ENCODE data around the gene SAMD5. TPM values are rescaled to one million over a fixed set of nuclear protein-coding genes. Genes with fewer than 3 reads are reported as not detected.

The SAMD5 gene
- total and polyA plus RNA-seq, 2 donors (not counting 1 experiment from before 2014, with no cell fraction given) = 4.0 to 5.9 TPM

- no peak overlapping the region for H3K27ac ChIP-seq (ENCODE audit: insufficient read depth, low read length)
- H3K27me3 ChIP-seq (ENCODE audit: control insufficient read depth, insufficient read depth, low read length) = no peaks in the 10 kb centered on the region
- no peak for DNase-seq (ENCODE audit: low read depth in 2 of 2)
- no peaks in the 10 kb centered on the region for H3K36me3 ChIP-seq (ENCODE audit: control insufficient read depth, insufficient read depth, low read length)
- H3K9ac ChIP-seq (ENCODE audit: insufficient read depth, low read length) = no peak overlapping the region
- H3K4me2 ChIP-seq (ENCODE audit: extremely low read depth, insufficient read depth, low read length) = no peak overlapping the region
- H2AFZ ChIP-seq (ENCODE audit: low read length) = no peak overlapping the region
- no peak for TF ChIP-seq CTCF (conservative IDR thresholded peaks at IDR 0.05 in 1 of 2, IDR thresholded peaks at IDR 0.05 in 1 of 2; ENCODE audit: low read depth in 1 of 2, low read length in 2 of 2)
- TF ChIP-seq EZH2 (IDR thresholded peaks at IDR 0.05; ENCODE audit: low read length, missing control alignments) = no peak
- H3K4me1 ChIP-seq (ENCODE audit: control insufficient read depth, extremely low read depth, insufficient read depth, low read length) = no peaks in the 10 kb centered on the region
- H3K4me3 ChIP-seq (replicated peaks in 1 of 4; ENCODE audit: control extremely low read depth in 1 of 4, insufficient read depth in 1 of 4, low read depth in 3 of 4, low read length in 4 of 4) = no peak overlapping the region
- no peaks in the 10 kb centered on the region for H3K79me2 ChIP-seq (ENCODE audit: control insufficient read depth, insufficient read depth, low read length)
- no peaks in the 10 kb centered on the region for H4K20me1 ChIP-seq (ENCODE audit: control insufficient read depth, extremely low read depth, insufficient read depth, low read length)
- no peaks in the 10 kb centered on the region for H3K9me3 ChIP-seq (ENCODE audit: control insufficient read depth, insufficient read depth, low read depth, low read length)
Measured at GRCh38 chr6:147560670-147561069, 52.2 kb downstream of the SAMD5 start.

GRCh38 chr6:147561726-147562125, 53.2 kb downstream of the SAMD5 start:
- Histone ChIP-seq H3K4me3 (replicated peaks in 1 of 4; ENCODE audit: control extremely low read depth in 1 of 4, insufficient read depth in 1 of 4, low read depth in 3 of 4, low read length in 4 of 4) (no peak overlapping the region), H3K27me3 (ENCODE audit: control insufficient read depth, insufficient read depth, low read length) (no peaks in the 10 kb centered on the region), H3K9ac (ENCODE audit: insufficient read depth, low read length) (no peak overlapping the region), H3K4me2 (ENCODE audit: extremely low read depth, insufficient read depth, low read length) (no peak overlapping the region), H2AFZ (ENCODE audit: low read length) (no peak overlapping the region), H3K4me1 (ENCODE audit: control insufficient read depth, extremely low read depth, insufficient read depth, low read length) (no peaks in the 10 kb centered on the region), H3K36me3 (ENCODE audit: control insufficient read depth, insufficient read depth, low read length) (no peaks in the 10 kb centered on the region), H3K79me2 (ENCODE audit: control insufficient read depth, insufficient read depth, low read length) (no peaks in the 10 kb centered on the region), H3K9me3 (ENCODE audit: control insufficient read depth, insufficient read depth, low read depth, low read length) (no peaks in the 10 kb centered on the region), H4K20me1 (ENCODE audit: control insufficient read depth, extremely low read depth, insufficient read depth, low read length) (no peaks in the 10 kb centered on the region), H3K27ac (ENCODE audit: insufficient read depth, low read length) (no peak overlapping the region)
- TF ChIP-seq EZH2 (IDR thresholded peaks at IDR 0.05; ENCODE audit: low read length, missing control alignments) = no peak
- no peak for TF ChIP-seq CTCF (conservative IDR thresholded peaks at IDR 0.05 in 1 of 2, IDR thresholded peaks at IDR 0.05 in 1 of 2; ENCODE audit: low read depth in 1 of 2, low read length in 2 of 2)
- no peak for DNase-seq (ENCODE audit: low read depth in 2 of 2)

- H3K36me3 ChIP-seq (ENCODE audit: control insufficient read depth, insufficient read depth, low read length) = no peaks in the 10 kb centered on the region
- TF ChIP-seq EZH2 (IDR thresholded peaks at IDR 0.05; ENCODE audit: low read length, missing control alignments) (no peak), CTCF (conservative IDR thresholded peaks at IDR 0.05 in 1 of 2, IDR thresholded peaks at IDR 0.05 in 1 of 2; ENCODE audit: low read depth in 1 of 2, low read length in 2 of 2) (no peak)
- no peaks in the 10 kb centered on the region for H3K4me1 ChIP-seq (ENCODE audit: control insufficient read depth, extremely low read depth, insufficient read depth, low read length)
- no peak overlapping the region for H2AFZ ChIP-seq (ENCODE audit: low read length)
- H3K9ac ChIP-seq (ENCODE audit: insufficient read depth, low read length) = no peak overlapping the region
- no peak overlapping the region for H3K4me3 ChIP-seq (replicated peaks in 1 of 4; ENCODE audit: control extremely low read depth in 1 of 4, insufficient read depth in 1 of 4, low read depth in 3 of 4, low read length in 4 of 4)
- no peak for DNase-seq (ENCODE audit: low read depth in 2 of 2)
- H3K9me3 ChIP-seq (ENCODE audit: control insufficient read depth, insufficient read depth, low read depth, low read length) = no peaks in the 10 kb centered on the region
- H3K27ac ChIP-seq (ENCODE audit: insufficient read depth, low read length) = no peak overlapping the region
- H3K79me2 ChIP-seq (ENCODE audit: control insufficient read depth, insufficient read depth, low read length) = no peaks in the 10 kb centered on the region
- H3K4me2 ChIP-seq (ENCODE audit: extremely low read depth, insufficient read depth, low read length) = no peak overlapping the region
- H3K27me3 ChIP-seq (ENCODE audit: control insufficient read depth, insufficient read depth, low read length) = no peaks in the 10 kb centered on the region
- H4K20me1 ChIP-seq (ENCODE audit: control insufficient read depth, extremely low read depth, insufficient read depth, low read length) = no peaks in the 10 kb centered on the region
Measured at GRCh38 chr6:147563472-147563871, 55.0 kb downstream of the SAMD5 start.
